ENCODE measurements around the gene DACH1.

GRCh38 chr13:71873418-71874247 lies 6.6 kb upstream of the DACH1 start:
- TF ChIP-seq POLR2A (IDR thresholded peaks at IDR 0.05; ENCODE audit: low read depth, low read length) (no peak), POLR2AphosphoS5 (IDR thresholded peaks at IDR 0.05; ENCODE audit: low read depth, low read length) (no peak)
